GM21515 (cell line): Measurements from ENCODE around the gene NAGK.
A peak's percentile ranks its signal among the peaks of the same experiment; 100 is the strongest.
"Not testable (repeated sequence)": the region's sequence is repeated elsewhere in the genome, so short reads cannot be mapped to it uniquely, and the experiment has no call there.

ENCODE experiments used
- ATAC-seq: cut with Tn5 transposase; IDR thresholded peaks from one replicate; pipeline ENCODE4 v1.9.1; 2021; ENCODE audit not compliant: unreplicated experiment

NAGK gene

DNA sequence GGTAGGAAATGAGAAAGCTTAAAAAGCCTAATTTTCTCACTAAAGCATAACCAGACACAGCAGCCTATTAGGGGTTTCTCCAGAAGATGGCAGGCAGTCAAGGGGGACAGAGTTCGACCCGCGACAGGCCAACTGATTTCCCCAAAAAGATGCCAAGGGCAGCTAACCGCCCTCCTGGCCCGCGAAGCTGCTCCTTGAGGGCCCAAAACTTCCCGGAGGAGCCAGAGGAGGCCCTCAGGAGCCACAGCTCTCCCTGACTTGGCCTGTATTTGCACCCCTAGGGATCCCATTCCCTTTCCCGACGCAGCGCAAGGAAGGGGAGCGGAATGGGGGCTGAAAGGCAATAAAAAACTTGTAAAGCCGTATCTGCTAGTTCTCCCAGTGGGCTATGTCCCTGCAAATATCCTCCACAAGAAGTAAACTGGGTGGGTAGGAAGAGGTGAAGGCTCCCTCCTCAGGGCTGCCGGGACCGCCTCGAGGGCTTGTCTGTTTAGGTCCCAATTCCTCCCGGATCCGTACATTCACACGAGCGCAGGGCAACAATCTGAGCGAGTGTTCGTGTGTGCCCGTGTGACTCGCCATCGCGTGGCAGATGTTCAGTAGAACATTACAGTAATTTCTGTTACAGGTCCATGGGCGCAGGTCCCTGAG is 756 bp upstream of the NAGK start:
- no peak for ATAC-seq

DNA sequence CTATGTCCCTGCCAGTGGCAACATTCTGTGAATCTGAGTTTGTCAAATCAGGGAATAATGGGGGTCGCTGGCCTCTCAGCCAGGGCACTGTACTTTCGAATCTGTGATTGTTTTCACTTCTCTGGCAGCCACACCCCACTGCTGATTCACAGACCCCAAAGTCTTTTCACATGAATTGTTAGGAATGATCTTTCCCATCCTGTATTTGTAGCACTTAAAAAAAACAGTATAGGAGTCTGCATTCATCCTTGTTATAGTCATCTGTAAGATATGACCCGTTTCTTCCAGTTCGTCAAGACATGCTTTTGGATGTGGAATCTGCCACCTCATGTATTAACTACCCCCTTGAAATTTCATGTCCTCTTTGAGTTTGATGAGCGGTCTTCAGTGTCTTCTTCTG is 928 bp downstream of the NAGK start:
- ATAC-seq: no peak

DNA sequence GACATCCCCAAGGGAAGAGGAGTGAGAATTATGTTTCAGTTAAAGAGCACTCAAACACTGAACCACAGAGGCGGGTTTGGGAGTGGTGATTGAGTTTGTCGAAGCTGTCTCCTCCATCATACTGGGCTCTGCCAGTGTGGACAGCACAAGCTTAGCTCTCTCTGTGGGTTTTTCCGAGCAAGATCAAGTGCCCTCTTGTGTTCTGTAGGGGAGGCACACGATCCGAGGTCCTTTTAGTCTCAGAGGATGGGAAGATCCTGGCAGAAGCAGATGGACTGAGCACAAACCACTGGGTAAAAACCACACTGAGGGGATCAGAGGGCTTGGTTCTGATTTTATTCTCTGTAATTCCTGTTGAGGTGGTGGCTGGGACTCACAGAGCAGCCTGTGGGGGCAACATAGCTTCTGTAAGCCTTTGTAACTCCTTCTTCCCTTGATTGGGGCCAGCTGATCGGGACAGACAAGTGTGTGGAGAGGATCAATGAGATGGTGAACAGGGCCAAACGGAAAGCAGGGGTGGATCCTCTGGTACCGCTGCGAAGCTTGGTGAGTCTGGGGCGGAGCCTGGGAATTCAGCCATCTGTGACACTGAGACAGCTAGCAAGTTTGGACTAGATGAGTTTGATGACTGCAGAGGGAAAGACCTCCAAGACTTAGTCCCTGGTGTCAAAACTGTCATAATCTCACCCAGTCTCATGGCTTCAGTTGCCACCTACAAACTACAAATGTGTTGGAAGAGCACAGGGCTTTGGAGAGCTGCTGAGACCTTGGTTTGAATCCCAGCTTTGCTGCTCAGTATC is 2.0 kb downstream of the NAGK start:
- ATAC-seq: no peak

DNA sequence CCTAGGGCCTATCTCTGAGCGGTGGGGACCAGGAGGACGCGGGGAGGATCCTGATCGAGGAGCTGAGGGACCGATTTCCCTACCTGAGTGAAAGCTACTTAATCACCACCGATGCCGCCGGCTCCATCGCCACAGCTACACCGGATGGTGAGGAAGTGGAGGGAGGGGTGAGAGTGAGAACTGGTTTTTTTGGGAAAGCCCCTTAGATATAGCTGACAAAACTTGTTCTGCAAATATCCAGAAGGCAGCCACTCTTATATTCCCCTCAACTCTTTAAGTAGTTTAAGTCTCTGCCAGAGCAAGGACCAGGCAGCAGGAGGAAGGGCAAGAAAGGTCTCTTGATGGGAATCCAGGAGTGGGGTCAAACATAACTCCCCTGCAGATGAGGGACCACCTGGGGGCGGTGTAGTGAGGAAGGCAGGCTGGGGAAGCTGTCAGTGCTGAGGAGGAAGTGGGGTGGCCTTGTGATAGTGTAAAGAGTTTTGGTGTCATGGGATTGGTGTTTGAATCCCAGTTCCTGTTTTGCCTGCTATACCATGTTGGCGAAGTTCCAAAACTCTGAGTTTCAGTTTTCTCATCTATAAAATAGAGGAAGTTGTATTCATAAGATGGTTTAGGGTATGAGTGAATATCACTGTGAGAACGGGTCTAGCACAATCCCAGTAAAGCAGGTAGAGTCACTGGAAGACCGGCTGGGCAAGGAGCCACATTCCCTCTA is 3.4 kb downstream of the NAGK start:
- ATAC-seq: peak; percentile 39

DNA sequence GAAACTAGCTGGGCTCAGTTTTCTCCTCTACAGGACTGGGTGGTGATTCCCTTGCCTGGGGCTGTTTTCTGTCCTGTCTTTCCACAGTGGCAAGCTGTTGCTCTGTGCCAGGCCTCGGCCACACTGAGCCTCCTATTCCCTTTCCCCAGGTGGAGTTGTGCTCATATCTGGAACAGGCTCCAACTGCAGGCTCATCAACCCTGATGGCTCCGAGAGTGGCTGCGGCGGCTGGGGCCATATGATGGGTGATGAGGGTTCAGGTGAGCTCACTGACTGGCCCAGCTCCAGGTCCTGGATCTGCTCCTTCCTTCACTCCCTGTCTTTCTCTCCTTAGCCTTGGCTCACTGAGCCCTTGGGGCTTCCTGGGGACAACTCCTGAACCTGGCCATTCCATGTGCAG is 4.0 kb downstream of the NAGK start:
- ATAC-seq: no peak

DNA sequence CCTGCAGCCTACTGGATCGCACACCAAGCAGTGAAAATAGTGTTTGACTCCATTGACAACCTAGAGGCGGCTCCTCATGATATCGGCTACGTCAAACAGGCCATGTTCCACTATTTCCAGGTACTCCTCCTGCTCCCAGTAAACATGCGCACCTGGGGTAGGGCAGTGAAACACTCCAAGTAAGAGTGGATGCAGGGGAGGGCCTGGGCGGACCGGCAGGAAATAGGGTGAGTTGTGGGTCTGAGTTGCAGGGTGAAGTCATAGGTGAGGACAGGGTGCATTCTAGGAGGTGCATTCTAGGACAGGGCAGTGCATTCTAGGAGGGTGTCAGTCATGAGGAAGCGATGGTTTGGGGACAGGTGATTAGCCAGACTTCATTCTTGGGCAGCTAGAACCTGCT is 5.0 kb downstream of the NAGK start:
- ATAC-seq: no peak

DNA sequence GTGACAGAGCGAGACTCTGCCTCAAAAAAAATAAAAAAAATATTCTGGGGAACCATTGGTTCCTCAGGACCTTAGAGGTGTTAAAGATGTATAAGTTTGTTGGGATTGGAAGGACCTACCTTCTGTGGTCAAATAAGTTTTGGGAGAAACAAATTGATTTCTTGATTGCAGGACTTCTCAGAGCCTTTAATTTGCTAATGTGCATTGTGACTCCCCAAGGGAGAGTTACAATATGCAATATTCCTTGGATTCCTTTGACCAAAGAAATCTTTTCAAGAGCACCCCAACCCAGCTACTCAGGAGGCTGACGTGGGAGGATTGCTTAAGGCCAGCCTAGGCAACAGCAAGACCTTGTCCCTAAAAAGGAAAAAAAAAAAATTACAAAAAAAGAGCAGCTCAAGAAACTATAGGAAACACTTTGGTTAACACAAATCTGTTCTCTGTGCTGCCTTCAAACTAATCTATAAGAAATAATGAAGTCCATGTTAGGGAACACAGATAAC is 6.5 kb downstream of the NAGK start:
- ATAC-seq: no peak

DNA sequence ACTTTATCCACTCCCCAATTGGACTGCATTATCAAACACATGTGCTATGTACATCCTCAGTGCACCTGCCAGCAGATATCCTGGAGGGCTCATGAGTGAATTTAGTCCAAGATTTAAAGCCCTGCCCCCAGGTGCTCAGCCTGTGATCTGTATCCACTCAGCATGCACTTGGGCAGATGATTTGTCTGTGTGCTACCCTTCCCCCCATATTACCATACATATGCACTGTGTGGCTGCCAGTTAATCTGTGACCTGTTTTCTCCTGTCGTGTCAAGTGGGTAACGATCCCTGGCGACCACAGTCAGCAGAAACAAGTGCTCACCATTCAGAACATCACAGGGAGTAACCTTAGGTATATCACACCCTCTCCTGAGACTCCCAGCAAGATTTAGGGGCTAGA is 10.2 kb downstream of the NAGK start:
- no peak for ATAC-seq

DNA sequence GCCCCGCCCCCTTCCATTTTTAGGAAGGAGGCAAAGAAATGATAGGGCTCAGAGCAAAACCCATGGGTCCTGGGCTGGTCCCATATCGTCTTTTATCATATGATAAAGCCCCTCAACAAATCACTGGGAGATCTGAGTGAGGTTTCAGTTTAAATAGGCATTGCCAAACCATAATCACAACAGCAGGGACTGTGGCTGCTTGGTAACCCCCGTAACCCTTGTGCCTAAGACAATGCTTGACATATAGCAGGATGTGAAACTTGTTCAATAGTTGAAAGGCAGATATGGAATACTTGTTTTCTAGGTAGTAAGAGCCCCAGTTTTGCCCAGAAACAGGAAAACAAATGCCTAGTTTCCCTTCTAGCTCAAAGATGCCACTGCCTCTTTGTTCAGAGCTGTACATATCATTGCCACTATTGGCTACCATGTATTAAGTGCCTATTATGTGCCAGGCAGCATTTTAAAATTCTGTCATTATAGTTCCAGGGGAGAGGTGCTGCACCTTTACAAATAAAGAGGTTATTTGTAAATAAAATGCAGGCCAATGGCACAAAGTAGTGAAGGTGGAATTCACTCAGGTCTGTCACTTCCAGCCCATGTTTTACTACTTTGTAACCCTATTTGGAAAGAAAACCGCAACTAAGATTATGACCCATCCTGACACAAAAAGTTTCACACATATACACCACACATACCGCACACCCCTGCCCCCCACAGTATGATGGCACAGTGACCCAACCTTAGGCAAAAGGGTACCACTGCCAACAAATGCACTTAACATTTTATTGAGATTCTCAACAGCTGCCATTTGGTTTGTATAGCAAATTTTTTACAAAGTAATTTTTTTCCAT is 14.2 kb downstream of the NAGK start:
- no peak for ATAC-seq

DNA sequence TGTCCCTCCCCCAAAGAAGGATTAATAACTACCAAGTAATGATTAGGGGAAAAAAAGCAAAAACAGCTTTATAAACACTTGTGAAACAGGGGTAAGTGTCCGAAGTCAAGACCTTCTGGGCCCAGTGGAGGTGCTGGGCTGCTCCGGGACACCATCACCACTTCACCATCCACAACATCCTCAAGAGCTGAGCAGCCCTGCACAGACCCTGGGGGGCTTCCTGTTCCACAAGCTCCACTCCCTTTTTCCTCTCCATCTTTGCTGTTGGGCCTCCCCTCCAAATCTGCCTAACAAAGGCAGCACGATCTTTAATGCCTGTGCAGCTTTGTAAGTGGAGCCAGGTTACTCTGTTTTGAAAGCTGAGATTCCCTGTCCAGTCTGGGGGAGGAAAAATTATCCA is 14.8 kb downstream of the NAGK start:
- not testable (repeated sequence) for ATAC-seq

DNA sequence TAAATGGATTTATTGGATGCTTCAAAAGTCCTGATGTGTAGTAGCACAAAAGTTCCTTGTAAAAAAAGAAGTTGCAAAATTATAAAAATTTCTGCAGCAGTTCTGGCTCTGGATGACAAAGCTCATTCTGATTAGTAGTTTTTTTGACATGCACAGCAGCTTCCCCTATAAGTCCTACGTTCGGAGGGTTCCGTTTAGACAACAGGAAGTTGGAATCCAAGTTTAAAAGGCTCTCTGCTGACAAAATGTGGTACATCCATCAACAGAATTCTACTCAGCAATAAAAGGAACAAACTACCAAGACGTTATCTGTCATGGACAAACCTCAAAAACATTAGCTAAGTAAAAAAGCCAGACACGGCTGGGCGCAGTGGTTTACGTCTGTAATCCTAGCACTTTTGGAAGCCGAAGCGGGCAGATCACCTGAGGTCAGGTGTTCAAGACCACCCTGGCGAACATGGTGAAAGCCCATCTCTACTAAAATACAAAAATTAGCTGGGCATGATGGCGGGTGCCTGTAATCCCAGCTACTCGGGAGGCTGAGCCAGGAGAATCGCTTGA is 15.4 kb downstream of the NAGK start:
- not testable (repeated sequence) for ATAC-seq

DNA sequence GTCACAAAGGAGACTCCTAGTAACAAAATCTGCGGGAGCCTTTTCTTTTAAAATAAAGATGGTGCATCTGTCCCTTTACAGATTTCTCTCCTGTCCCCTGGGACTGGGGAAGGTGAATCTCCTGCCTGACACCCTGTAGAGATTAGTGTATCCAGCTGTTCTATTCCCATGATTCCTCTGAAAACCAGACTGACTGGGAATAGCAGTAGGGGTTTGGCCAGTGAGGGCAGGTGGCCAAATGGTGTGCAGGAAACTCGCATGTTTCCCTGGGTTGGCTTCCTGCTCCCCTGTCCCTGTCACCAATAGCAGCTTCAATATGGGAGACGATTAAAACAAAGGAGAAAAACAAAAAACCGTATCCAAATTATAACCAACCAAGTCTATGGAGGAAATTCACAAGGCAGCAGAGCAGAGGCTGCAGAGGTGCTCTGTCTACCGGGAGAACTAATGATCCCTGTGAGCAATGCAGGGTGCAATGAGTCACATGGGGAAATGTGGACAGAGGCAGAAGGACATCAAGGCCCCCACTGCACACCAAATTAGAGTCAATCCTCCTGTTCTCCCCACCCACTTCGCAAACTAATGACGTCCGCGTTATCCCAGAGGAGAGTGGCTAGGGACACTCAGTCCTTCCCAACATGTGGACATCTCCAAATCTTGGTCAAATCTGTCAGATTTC is 17.0 kb downstream of the NAGK start:
- not testable (repeated sequence) for ATAC-seq

DNA sequence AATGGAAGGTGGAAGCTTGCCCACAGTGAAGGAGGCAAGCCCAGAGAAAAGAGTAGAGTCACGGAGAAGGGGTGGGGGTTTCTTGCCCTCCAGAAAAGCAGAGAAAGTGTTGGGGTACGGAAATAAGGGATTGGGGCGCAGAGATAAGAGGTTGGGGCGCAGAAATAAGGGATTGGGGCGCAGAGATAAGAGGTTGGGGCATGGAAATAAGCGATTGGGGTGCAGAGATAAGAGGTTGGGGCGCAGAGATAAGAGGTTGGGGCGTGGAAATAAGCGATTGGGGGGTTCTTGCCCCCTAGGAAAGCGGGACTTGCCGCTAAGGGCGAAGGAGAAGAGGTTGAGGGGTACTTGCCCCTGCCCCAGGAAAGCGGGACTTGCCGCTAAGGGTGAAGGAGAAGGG is 21.0 kb downstream of the NAGK start:
- ATAC-seq: not testable (repeated sequence)

DNA sequence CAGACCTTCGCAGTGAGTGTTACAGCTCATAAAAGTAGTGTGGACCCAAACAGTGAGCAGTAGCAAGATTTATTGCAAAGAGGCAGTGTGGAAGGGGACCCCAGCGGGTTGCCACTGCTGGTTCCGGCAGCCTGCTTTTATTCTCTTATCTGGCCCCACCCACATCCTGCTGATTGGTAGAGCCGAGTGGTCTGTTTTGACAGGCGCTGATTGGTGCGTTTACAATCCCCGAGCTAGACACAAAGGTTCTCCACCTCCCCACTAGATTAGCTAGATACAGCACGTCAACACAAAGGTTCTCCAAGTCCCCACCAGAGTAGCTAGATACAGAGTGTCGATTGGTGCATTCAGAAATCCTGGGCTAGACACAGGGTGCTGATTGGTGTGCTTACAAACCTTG is 23.4 kb downstream of the NAGK start:
- not testable (repeated sequence) for ATAC-seq

DNA sequence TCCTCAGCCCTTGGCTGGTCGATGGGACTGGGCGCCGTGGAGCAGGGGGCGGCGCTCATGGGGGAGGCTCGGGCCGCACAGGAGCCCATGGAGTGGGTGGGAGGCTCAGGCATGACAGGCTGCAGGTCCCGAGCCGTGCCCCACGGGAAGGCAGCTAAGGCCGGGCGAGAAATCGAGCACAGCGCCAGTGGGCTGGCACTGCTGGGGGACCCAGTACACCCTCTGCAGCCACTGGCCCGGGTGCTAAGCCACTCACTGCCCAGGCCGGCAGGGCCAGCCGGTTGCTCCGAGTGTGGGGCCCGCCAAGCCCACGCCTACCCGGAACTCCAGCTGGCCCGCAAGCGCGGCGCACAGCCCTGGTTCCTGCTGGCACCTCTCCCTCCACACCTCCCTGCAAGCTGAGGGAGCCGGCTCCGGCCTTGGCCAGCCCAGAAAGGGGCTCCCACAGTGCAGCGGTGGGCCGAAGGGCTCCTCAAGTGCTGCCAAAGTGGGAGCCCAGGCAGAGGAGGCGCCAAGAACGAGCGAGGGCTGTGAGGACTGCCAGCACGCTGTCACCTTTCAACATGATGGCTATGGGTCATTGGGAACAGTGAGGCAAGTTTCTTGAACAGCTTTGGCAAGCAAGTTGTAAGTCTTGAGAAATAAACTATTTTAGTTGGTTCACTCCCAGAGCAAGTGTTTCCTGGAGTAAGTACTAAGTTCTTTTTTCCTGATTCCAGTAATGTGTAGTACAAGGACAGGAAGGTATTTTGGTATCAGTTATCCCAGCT is 24.2 kb downstream of the NAGK start:
- ATAC-seq: not testable (repeated sequence)

DNA sequence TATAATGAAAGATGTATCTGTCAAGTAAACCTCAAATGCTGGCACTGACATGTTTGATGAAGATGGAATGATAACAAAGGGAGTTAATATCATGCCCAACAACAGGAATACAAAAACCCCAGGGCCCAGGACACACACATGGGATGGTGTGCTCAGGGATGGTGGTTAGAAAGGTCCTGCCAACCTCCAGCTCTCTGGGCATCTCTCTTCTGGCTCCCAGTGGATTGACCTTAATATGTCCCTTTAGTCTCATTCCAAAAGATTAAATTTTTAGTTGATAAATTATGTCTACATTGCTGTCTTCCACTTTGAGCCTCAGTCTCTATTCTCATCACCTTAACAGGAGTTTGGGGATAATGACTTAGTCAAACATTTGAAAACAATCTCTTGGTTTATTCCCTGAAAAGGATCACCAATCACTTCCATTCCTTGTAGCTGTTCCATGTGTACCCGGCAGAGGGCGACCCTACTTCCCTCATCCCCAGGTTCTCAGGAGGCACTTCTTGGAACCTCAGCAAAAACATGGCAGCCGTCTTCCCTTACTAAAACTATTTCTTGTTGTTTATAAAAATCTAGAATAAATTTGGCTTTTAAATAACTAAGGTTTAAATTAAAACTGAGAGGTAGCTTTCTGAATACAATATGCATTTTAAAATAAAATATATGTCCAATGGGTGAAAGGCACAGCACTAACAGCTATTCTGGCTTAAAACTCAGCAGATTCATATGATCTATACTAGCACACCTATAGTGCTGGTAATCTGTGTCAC is 31.9 kb downstream of the NAGK start:
- ATAC-seq: no peak

DNA sequence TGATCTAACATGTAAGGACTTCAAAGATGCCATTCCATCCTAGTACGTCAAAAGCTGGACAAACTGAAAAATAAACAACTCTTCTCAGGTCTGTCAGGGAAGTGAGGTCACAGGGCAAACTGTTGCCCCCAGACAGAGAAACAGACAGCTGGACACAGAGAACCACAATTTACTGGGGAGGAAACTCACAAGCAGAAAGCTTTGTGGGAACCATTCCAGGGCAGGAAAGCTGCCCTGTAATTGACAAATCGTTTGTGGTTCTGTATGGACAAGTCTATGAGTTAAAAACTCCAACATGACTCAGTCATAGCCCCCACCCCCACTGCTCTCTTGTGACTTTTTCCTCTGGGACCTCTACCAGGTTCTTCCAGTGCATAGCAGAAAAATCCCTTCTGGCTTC is 33.2 kb downstream of the NAGK start:
- ATAC-seq: no peak

DNA sequence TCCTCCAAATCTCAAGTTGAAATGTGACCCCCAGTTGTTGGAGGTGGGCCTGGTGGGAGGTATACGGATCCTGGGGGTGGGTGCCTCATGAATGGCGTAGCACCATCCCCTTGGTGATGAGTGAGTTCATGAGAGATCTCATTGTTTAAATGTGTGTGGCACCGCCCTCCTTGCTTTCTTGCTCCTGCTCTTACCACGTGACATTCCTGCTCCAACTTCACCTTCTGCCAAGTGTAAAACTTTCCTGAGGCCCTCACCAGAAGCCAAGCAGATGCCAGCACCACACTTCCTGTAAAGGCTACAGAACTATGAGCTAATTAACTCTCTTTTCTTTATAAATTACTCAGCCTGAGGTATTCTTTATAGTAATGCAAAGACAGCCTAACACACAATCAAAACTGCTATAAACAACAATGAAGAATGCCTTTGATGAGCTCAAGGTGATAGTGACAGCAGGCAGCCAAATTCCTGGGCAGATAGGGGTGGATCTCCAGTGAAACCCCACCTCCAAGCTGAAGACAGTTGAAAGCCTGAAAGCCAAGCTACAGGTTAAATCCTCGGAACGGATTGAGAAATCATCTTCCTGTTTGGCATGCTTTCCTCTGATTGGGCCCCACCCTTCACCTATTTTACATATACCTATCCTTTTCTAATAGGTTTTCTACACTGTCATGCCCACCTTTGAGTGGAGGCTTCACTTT is 34.7 kb downstream of the NAGK start:
- ATAC-seq: no peak
